Myocyte (in vitro differentiated cells): ENCODE results near the gene SUN1. TPM values are rescaled to one million over a fixed set of nuclear protein-coding genes. Genes with fewer than 3 reads are reported as not detected.
"Not testable (repeated sequence)": the region's sequence is repeated elsewhere in the genome, so short reads cannot be mapped to it uniquely, and the experiment has no call there.

ENCODE experiments used
- DNase-seq: peaks from one replicate; pipeline ENCODE4 v3.0.0-alpha.2; 2012; ENCODE audit warnings: low read depth
- total RNA-seq: library from RNA; depleted of rRNA; stranded (reverse); fragments of >200 nt; gene quantifications from 2 replicates; pipeline ENCODE4 v1.2.3, GENCODE V29; 2014

Gene SUN1
- total RNA-seq, 1 donor from 2014 or later = 236 TPM

- DNase-seq = no peak
These were observed 23.6 kb downstream of the SUN1 start for GRCh38 chr7:855686-856369.

GRCh38 chr7:856444-857095 lies 24.3 kb downstream of the SUN1 start:
- DNase-seq = no peak

GRCh38 chr7:857661-858060 lies 25.4 kb downstream of the SUN1 start:
- DNase-seq = no peak

GRCh38 chr7:859359-860030 lies 27.2 kb downstream of the SUN1 start:
- no peak for DNase-seq

- no peak for DNase-seq
These were observed 27.9 kb downstream of the SUN1 start for GRCh38 chr7:860149-860548.

GRCh38 chr7:861222-861621 lies 28.9 kb downstream of the SUN1 start:
- DNase-seq = no peak

GRCh38 chr7:862157-862556 lies 29.9 kb downstream of the SUN1 start:
- no peak for DNase-seq

- no peak for DNase-seq
These were observed 30.8 kb downstream of the SUN1 start for GRCh38 chr7:863106-863505.

- no peak for DNase-seq
These were observed 33.6 kb downstream of the SUN1 start for GRCh38 chr7:865921-866320.

- peak; percentile 61 for DNase-seq
These were observed 34.7 kb downstream of the SUN1 start for GRCh38 chr7:867001-867405.

- peak; percentile 74 for DNase-seq
These were observed 35.3 kb downstream of the SUN1 start for GRCh38 chr7:867406-868188.

- DNase-seq = no peak
These were observed 35.9 kb downstream of the SUN1 start for GRCh38 chr7:868189-868486.

GRCh38 chr7:869348-869747 lies 37.1 kb downstream of the SUN1 start:
- no peak for DNase-seq

- DNase-seq = peak; percentile 66
These were observed 39.7 kb downstream of the SUN1 start for GRCh38 chr7:871900-872537.

GRCh38 chr7:872685-873084 lies 40.4 kb downstream of the SUN1 start:
- DNase-seq = not testable (repeated sequence)

GRCh38 chr7:873367-874002 lies 41.2 kb downstream of the SUN1 start:
- peak; percentile 78 for DNase-seq

- no peak for DNase-seq
These were observed 41.9 kb downstream of the SUN1 start for GRCh38 chr7:874031-874749.

- DNase-seq = no peak
These were observed 42.8 kb downstream of the SUN1 start for GRCh38 chr7:875051-875450.

- no peak for DNase-seq
These were observed 43.3 kb downstream of the SUN1 start for GRCh38 chr7:875476-876076.
